Heart left ventricle (tissue), 13 donors: ENCODE data around the gene MYH15.

Source experiments
- CTCF ChIP-seq, 12 donors: fragments of 200-600 bp; sonication (generic) in 4 of 12; IDR thresholded peaks; one replicate each; pipeline versions ENCODE4 v1.5.0 to v1.8.0; 2018 to 2022; ENCODE audit warnings: antibody characterized with exemption in 12 of 12, mild to moderate bottlenecking in 5 of 12
- POLR2A ChIP-seq, 2 donors: fragments of 450-650 bp; IDR thresholded peaks; one replicate each; pipeline ENCODE4 v1.6.1; 2017; ENCODE audit warnings: antibody characterized with exemption in 2 of 2, mild to moderate bottlenecking in 2 of 2, moderate library complexity in 2 of 2
- donor health status: ischemic (EF 13 %, LVEDD 7.1; RV severe dilation, severe dysfunction).
- donor health status: DM: no; HTN: yes; CAD: no.
- donor health status: DM: no; HTN: no; CAD: no.
- donor health status: ischemic (EF 25% LVEDD 6.9; RV normal size, moderate dysfunction).
- donor health status: ischemic (EF 25% LVEDD 5.7; RV mildly dilated, moderate dysfunction).
- donor health status: ischemic (EF 35%, LVEDD 5.7; RV mildly dilated, moderate dysfunction).
- donor health status: nonischemic (EF 11% LVEDD 7.7; RV severe dilation, severe dysfunction).
- donor health status: DM: yes; HTN: yes; CAD: no.
- donor health status: PGD.
- donor health status: ischemic (EF 29% LVEDD 5.4; RV normal size, mild dysfunction).
- donor health status: nonischemic (EF 23%, LVEDD 6.1; RV moderate dilation, normal function).

- no peak for TF ChIP-seq POLR2A (IDR thresholded peaks at IDR 0.05)
- TF ChIP-seq CTCF (IDR thresholded peaks at IDR 0.05) = no peak
Observed at GRCh38 chr3:108354562-108354961, 155.8 kb downstream of the MYH15 start.
